Osteocyte (in vitro differentiated cells): Measurements from ENCODE around the gene EFHB. TPM values are rescaled to one million over a fixed set of nuclear protein-coding genes. Genes with fewer than 3 reads are reported as not detected.

ENCODE experiments used
- DNase-seq: peaks from one replicate; pipeline ENCODE4 v3.0.0; 2021; ENCODE audit warnings: mixed read lengths; ENCODE audit not compliant: unreplicated experiment; ENCODE audit errors: extremely low spot score
- H3K27ac Mint-ChIP-seq: one replicate; pipeline ENCODE4 v1.8.0; 2021; ENCODE audit warnings: mild to moderate bottlenecking, mixed read lengths; ENCODE audit not compliant: unreplicated experiment
- H3K27me3 Mint-ChIP-seq: one replicate; pipeline ENCODE4 v1.8.0; 2021; ENCODE audit warnings: mixed read lengths; ENCODE audit not compliant: unreplicated experiment
- H3K36me3 Mint-ChIP-seq: one replicate; pipeline ENCODE4 v1.8.0; 2021; ENCODE audit warnings: mixed read lengths; ENCODE audit not compliant: unreplicated experiment
- H3K4me1 Mint-ChIP-seq: one replicate; pipeline ENCODE4 v1.8.0; 2021; ENCODE audit warnings: mixed read lengths; ENCODE audit not compliant: unreplicated experiment
- H3K4me3 Mint-ChIP-seq: one replicate; pipeline ENCODE4 v1.8.0; 2021; ENCODE audit warnings: mild to moderate bottlenecking, moderate library complexity, mixed read lengths; ENCODE audit not compliant: unreplicated experiment
- H3K9me3 Mint-ChIP-seq: one replicate; pipeline ENCODE4 v1.8.0; 2021; ENCODE audit warnings: mixed read lengths; ENCODE audit not compliant: unreplicated experiment
- CTCF ChIP-seq: fragments of 200-600 bp; sonication (generic); IDR thresholded peaks from 2 replicates; pipeline ENCODE4 v1.5.0; 2021; ENCODE audit warnings: antibody characterized with exemption, mild to moderate bottlenecking, moderate library complexity
- total RNA-seq: library from RNA; stranded (reverse); gene quantifications from 2 replicates; pipeline ENCODE4 v1.2.1, GENCODE V29; 2021

Gene EFHB
- total RNA-seq, 1 donor from 2014 or later, result 1.8 TPM

GRCh38 chr3:19948226-19948591 is 14.2 kb upstream of the EFHB start:
- Mint-ChIP-seq H3K27ac (peak overlapping the region; percentile 100), H3K9me3 (no peaks in the 10 kb centered on the region), H3K4me1 (peaks cover 41% of the 10 kb centered on the region), H3K36me3 (peaks cover 26% of the 10 kb centered on the region), H3K27me3 (no peaks in the 10 kb centered on the region), H3K4me3 (peak overlapping the region; percentile 100)
- DNase-seq, result no peak
- TF ChIP-seq CTCF, result no peak

GRCh38 chr3:19947549-19948225 is 13.7 kb upstream of the EFHB start:
- Mint-ChIP-seq H3K4me3 (peak overlapping the region; percentile 100), H3K27ac (peak overlapping the region; percentile 100), H3K27me3 (no peaks in the 10 kb centered on the region), H3K9me3 (no peaks in the 10 kb centered on the region), H3K4me1 (peaks cover 39% of the 10 kb centered on the region), H3K36me3 (peaks cover 21% of the 10 kb centered on the region)
- peak; percentile 85 for DNase-seq
- no peak for TF ChIP-seq CTCF

GRCh38 chr3:19946832-19947548 is 13.0 kb upstream of the EFHB start, which contains the start of gene RAB5A:
RAB5A (plus strand) TSS chr3:19947097; CDS start chr3:19950899, 3,802 bp downstream.
- Mint-ChIP-seq H3K27me3 (no peaks in the 10 kb centered on the region), H3K4me3 (peak within 1 kb of the TSS; percentile 100), H3K27ac (peak within 1 kb of the TSS; percentile 100), H3K36me3 (peaks cover 16% of the 10 kb centered on the region), H3K4me1 (peaks cover 36% of the 10 kb centered on the region), H3K9me3 (no peaks in the 10 kb centered on the region)
- peak; percentile 98 for DNase-seq
- TF ChIP-seq CTCF, result no peak

GRCh38 chr3:19945969-19946831 is 12.2 kb upstream of the EFHB start:
- DNase-seq, result no peak
- TF ChIP-seq CTCF, result no peak
- Mint-ChIP-seq H3K4me3 (peak overlapping the region; percentile 100), H3K27me3 (no peaks in the 10 kb centered on the region), H3K9me3 (no peaks in the 10 kb centered on the region), H3K4me1 (peaks cover 32% of the 10 kb centered on the region), H3K36me3 (peaks cover 9% of the 10 kb centered on the region), H3K27ac (peak overlapping the region; percentile 100)
